Brain microvascular endothelial cell (primary cell): ENCODE measurements around the gene EIF5AL1.
A peak's percentile ranks its signal among the peaks of the same experiment; 100 is the strongest.
"Not testable (repeated sequence)": the region's sequence is repeated elsewhere in the genome, so short reads cannot be mapped to it uniquely, and the experiment has no call there.

Source experiments
- DNase-seq: peaks from one replicate; pipeline ENCODE4 v3.0.0-alpha.2; 2020
- H3K27ac ChIP-seq: fragments of 250-450 bp; sonication (Bioruptor Pico); 2 replicates; pipeline ENCODE4 v1.5.1; 2020; ENCODE audit warnings: mild to moderate bottlenecking, moderate library complexity
- H3K27me3 ChIP-seq: fragments of 250-450 bp; sonication (Bioruptor Pico); replicated peaks from 2 replicates; pipeline ENCODE4 v1.5.1; 2020; ENCODE audit warnings: mild to moderate bottlenecking
- H3K36me3 ChIP-seq: fragments of 250-450 bp; sonication (Bioruptor Pico); replicated peaks from 2 replicates; pipeline ENCODE4 v1.5.1; 2020; ENCODE audit warnings: mild to moderate bottlenecking
- H3K4me3 ChIP-seq: 2 replicates; pipeline ENCODE4 v1.5.1; 2011; ENCODE audit warnings: low read depth, mild to moderate bottlenecking, control low read depth, low read length, moderate library complexity
- CTCF ChIP-seq: IDR thresholded peaks from 2 replicates; pipeline ENCODE4 v1.5.1; 2011; ENCODE audit warnings: low read depth, mild to moderate bottlenecking, moderate library complexity, low read length, control low read depth, inconsistent platforms; ENCODE audit errors: missing control alignments
- in situ Hi-C: cut with HindIII; loops from 2 replicates; pipeline ENCODE4 v1.10.0; 2017; ENCODE audit warnings: low sequenced_read_pairs, low pct_ligation_motif_present

The EIF5AL1 gene

DNA sequence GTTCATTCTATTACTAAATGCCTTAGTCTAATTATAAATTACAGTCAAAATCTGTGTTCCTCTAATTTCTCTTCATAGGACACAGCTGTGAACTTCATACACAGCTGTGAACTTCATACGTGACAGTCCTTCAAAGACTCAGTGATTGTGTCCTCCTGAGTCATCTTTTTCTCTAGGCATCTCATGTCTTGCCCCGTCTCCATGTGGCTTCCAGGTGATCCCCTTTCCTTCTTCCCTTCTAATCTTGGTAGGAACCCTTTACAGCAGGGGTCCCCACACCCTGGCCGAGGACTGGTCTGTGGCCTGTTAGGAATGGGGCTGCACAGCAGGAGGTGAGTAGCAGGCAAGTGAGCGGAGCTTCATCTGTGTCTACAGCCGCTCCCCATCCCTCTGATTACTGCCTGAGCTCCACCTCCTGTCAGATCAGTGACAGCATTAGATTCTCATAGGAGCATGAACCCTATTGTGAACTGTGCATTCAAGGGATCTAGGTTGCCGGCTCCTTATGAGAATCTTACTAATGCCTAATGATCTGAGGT, 14.0 kb upstream of the EIF5AL1 start:
- no peak for TF ChIP-seq CTCF
- in situ Hi-C loops: no loop called here
- Histone ChIP-seq H3K27me3 (no peaks in the 10 kb centered on the region), H3K27ac (no peak overlapping the region), H3K36me3 (no peaks in the 10 kb centered on the region), H3K4me3 (no peak overlapping the region)
- DNase-seq: no peak

DNA sequence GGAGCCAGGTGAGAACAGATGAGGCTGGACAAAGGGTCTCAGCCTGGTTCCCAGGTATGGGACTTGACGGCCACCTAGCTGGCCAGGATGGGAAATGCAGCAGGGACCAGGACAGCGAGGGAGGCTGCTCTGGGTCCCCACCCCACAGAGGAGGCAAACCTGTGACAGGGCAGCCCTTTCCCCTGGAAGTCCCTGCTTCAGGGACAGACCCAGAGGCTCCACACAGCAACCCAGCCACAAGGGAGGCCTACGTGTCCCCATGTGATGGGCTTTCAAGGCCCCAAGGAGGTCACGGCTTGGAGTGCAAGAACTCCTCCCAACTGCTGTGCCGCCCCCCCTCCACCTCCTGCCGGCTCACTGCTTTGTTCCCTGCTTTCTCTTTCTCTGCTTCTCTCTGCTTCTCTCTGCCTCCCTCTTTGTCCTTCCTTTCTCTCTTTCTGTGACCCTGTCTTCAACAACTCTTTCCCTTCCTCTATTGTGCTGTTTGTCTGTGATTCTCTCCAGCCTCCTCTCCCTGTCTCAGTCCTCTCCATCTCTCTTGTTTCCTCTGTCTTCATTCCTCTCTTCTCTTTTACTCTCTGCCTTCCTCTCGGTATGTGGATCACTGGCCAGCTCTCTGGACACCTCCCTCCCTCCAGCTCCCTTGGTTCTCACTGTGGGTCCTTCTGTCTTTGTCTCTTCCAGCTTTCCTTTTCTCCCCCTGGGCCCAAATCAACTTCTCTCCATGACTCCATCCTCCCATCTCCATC, 9.6 kb upstream of the EIF5AL1 start:
- peak; percentile 61 for TF ChIP-seq CTCF
- Histone ChIP-seq H3K27ac (no peak overlapping the region), H3K36me3 (no peaks in the 10 kb centered on the region), H3K4me3 (no peak overlapping the region), H3K27me3 (no peaks in the 10 kb centered on the region)
- DNase-seq: no peak
- in situ Hi-C loops: no loop called here

DNA sequence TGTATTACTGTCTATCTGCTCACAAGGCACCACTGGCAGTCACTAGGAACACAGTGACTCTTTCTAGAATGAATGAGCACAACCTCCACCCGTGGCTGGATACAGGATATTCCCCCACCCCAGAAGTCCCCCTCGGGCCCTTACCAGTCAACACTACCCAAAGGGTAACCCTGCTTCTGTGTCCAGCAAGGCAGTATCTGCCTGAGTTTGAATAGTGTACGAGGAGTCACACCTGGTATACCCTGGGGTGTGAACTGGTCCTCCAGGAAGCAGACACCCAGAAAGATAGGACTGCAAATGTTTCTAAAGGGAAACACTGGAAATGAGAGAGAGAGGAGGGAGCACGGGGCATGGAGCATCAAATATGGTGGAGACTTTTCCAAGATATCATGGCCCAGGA, 8.5 kb upstream of the EIF5AL1 start:
- H3K27ac ChIP-seq, H3K27me3 ChIP-seq, H3K36me3 ChIP-seq, H3K4me3 ChIP-seq, DNase-seq, in situ Hi-C loops: not testable (repeated sequence)

GRCh38 chr10:79504483-79504882, 7.8 kb upstream of the EIF5AL1 start:
- H3K27ac ChIP-seq, H3K4me3 ChIP-seq, DNase-seq, in situ Hi-C loops, H3K36me3 ChIP-seq, H3K27me3 ChIP-seq: not testable (repeated sequence)

GRCh38 chr10:79505328-79505727, 7.0 kb upstream of the EIF5AL1 start:
- H3K4me3 ChIP-seq, H3K36me3 ChIP-seq, H3K27ac ChIP-seq, H3K27me3 ChIP-seq, DNase-seq, in situ Hi-C loops: not testable (repeated sequence)

DNA sequence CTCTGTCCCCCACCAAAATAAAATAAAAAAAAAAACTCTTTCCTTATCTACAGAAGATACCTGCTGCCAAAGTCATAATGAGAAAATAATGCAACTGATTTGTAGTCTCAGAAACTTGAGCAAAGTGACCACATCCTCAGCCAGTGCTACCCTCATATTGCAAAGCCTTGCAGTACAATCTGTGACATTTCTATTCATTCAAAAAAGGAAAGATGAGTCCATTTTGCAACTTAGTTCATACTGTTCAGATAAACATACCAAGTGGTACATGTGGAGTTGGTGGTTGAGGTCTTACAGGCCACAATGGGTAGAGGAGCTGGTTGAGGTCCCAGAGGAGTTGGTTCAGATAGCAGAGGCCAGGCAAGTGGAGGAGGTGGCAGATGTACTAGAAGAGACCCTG, 6.5 kb upstream of the EIF5AL1 start:
- no peak for DNase-seq
- Histone ChIP-seq H3K36me3 (no peaks in the 10 kb centered on the region), H3K27me3 (no peaks in the 10 kb centered on the region), H3K4me3 (no peak overlapping the region), H3K27ac (no peak overlapping the region)
- in situ Hi-C loops: no loop called here
- TF ChIP-seq CTCF: no peak

GRCh38 chr10:79507440-79508167, 4.7 kb upstream of the EIF5AL1 start:
- TF ChIP-seq CTCF: no peak
- H3K4me3 ChIP-seq: no peak overlapping the region
- H3K27ac ChIP-seq: no peak overlapping the region
- no peaks in the 10 kb centered on the region for H3K27me3 ChIP-seq
- in situ Hi-C loops: no loop called here
- no peaks in the 10 kb centered on the region for H3K36me3 ChIP-seq
- no peak for DNase-seq

DNA sequence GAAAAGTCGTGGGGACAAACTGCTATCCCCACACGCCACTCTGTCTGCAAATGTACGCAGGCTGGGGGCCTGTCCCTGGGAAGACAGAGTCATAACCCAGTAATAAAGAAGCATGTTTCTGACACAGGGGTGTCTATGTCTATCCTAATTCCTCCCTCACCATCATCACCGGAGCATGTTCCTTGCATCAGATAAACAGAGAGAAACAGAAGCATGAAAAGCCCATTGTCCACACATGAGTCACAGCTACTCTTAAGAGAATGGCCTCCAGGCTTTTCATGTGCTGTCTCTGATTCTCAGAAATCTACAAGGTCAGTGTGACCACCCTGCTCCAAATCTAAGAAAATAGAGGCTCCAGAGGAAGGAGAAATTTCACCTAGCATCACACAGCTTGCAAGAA, 4.1 kb upstream of the EIF5AL1 start:
- H3K36me3 ChIP-seq, in situ Hi-C loops, H3K4me3 ChIP-seq, H3K27ac ChIP-seq, H3K27me3 ChIP-seq, DNase-seq: not testable (repeated sequence)

DNA sequence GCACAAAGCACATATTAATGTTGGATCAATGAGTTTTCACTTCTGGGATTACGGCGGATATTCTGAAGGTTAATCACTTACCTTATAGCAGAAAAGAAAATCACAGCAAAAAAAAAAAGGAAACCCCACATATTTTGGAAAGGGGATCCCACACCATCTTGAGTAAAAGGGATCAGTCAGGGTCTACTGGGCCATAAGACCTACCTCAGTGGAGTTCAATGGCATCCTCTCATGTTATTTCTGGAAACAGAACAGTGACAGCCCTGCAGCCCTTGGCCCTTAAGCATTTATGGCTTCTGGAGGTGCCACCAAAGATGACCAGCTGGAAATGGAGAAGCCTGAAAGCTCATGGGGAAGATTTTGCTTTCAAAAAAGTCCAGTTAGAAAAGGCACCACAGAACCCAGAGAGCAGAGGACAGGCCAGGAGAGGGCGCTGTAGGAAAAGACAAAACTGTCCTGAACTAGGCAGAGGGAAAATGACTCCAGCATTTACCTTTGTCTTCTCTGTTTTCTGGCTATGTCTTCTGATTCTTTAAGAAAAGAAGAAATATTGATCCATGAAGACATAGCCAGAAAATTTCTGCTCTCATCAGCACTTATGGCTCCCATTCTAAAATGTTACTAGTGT, 2.9 kb upstream of the EIF5AL1 start:
- in situ Hi-C loops, DNase-seq, H3K27ac ChIP-seq, H3K36me3 ChIP-seq, H3K4me3 ChIP-seq, H3K27me3 ChIP-seq: not testable (repeated sequence)
